GM21381 (cell line): ENCODE results near the gene HIVEP1.

ENCODE experiments used
- ATAC-seq: cut with Tn5 transposase; IDR thresholded peaks from one replicate; pipeline ENCODE4 v1.9.1; 2021; ENCODE audit warnings: mild to moderate bottlenecking, moderate library complexity; ENCODE audit not compliant: unreplicated experiment

The HIVEP1 gene

GRCh38 chr6:12114055-12114503, 102.0 kb downstream of the HIVEP1 start:
- ATAC-seq = no peak

DNA sequence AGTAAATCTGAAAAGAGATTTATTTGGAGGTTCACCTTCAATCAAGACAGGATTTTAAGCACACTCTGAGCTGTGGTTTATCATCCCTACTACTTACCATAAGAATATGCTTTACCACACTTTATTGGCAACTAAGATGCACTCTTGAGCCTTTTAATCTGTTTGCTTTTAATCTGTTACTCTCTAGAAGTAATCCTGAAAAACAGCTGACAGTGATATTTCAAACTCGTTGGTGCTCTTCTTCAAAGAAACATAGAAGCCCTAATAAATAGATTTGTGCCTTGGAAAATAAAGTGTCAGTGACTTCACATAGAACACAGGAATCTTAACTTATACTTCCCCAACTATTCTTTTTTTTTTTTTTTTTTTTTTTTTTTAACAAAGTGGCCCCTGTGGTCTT, 102.9 kb downstream of the HIVEP1 start:
- no peak for ATAC-seq

GRCh38 chr6:12115492-12115891, 103.4 kb downstream of the HIVEP1 start:
- no peak for ATAC-seq

DNA sequence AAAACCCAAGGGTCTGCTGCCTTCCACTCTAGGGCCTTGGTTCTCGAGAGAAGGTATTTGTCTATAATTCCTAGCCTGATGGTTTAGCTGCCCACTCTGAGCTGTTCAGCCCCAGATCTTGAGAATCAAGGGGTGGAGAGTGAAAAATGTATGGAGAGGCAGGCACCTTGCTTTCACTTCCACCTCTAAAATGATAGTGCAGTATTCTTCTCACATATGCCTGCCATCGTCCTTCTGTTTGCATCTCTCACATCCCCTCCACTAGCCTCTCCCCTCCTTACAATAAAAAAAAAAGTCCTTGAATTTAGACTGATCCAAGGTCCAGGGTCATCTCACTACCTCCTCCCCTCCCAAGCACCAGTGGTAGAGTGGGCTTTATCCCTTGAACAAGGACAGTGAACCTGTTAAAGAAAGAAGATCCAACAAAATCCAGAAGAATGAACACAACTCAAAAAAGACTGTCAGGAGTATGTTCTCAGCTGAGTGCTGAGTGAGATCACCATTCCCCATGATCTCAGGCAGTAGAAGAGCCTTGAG, 104.2 kb downstream of the HIVEP1 start:
- ATAC-seq = no peak

DNA sequence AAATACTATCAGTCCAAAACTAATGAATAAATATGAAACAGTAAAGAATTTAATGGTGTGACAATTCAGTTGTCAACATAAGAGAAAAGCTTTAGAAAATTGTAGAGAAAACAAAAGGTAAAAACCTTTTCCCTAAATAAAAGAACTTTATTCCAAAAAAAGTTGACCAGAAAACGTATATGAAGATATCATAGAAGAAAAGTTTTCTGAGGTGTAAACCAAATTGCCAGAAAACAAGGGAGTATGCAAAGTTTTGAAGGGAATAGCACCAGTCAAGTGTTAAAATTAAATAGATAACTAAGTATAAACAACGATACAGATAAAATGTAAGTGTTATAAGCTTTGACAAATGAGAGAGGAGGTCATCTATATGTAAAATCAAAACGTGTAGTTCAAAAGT, 104.9 kb downstream of the HIVEP1 start:
- no peak for ATAC-seq

GRCh38 chr6:12118607-12119006, 106.5 kb downstream of the HIVEP1 start:
- no peak for ATAC-seq

- peak; percentile 70 for ATAC-seq
Measured at GRCh38 chr6:12119085-12119588, 107.0 kb downstream of the HIVEP1 start.

DNA sequence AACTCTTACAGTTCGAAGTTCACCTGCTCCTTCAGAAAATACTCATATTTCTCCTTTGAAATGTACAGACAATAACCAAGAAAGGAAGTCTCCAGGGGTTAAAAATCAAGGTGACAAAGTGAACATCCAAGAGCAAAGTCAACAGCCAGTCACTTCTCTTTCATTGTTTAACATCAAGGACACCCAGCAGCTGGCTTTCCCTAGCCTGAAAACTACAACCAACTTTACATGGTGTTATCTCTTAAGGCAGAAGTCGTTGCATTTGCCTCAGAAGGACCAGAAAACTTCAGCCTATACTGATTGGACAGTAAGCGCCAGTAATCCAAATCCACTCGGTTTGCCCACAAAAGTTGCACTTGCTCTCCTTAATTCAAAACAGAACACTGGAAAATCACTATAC, 113.3 kb downstream of the HIVEP1 start:
- no peak for ATAC-seq

DNA sequence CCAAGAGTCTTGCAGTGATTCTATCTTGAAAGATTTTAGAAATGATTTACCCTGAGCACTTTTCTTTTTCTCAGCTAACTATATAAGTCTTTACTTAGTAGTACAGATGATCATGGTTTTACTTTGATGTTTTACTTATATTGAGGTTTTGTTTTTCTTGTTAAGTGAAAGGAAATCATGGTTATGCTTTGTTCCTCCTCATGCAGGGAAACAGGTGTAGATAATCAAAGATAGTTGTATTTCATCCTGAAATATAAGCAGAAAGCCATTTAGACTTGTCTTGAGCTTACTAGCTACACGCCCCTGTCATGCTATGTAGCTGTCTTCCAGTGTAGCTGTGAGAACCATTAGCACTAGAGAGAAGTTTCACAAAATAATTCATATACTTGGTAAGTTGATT, 113.9 kb downstream of the HIVEP1 start:
- no peak for ATAC-seq

GRCh38 chr6:12129523-12129922, 117.4 kb downstream of the HIVEP1 start:
- ATAC-seq = no peak

DNA sequence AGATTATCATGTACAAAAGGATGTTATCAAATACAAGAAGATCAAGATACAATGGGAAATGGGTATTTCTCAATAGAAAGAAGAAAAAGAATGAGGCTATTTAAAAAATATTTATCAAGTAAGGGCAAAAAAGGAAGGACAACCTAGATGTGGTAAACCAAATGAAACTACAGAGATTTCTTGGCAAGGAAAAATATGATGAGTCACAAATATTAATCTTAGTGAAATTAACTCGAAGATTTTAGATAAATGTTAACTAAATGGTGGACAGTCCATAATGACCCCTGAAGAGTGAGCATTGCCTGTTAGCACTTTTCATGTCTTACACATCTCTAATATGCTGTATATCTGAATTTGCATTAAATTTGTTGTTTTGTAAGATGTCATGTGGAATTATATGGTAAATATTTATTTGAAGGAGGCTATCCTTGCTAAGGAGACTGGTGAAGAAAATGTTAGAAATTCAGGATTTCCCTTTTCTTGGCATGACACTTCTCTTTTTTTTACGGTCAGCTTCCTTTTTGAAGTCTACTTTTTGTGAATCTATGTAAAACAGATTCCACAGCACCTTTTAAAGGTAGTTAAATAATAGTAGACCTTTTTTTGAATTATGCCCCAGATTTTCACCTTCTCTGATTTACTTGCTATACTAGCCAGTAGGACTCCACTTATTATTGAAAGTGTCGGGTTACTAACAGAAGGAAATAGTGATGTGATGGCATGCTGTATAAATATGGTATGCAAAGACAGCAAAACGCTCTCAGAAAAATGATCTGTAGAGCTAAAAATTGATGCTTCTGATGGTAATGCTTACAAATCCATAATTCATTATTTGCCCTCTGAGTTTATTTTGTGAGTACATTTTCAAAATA, 120.5 kb downstream of the HIVEP1 start:
- no peak for ATAC-seq

DNA sequence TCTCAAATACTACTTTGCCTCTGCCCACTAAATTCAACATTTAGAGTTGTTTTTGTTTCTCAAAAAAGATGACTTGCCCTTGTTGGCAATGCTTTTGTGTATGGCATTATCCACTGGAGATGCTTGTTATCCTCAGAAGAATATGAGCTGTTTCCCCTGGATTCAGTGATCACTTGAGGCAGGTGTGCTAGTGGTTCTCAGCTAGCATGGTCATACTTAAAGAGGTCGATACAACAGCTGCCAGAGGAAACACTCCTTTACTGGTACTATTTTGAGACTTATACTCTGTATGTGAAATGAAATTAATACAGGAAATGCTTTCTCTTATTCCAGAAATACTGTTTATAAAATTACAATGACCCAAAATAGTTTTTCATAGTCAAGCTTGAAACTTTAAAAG, 122.5 kb downstream of the HIVEP1 start:
- ATAC-seq = no peak

GRCh38 chr6:12134991-12135390, 122.9 kb downstream of the HIVEP1 start:
- ATAC-seq = no peak

- ATAC-seq = no peak
Measured at GRCh38 chr6:12136905-12137304, 124.8 kb downstream of the HIVEP1 start.

- ATAC-seq = no peak
Measured at GRCh38 chr6:12137480-12137879, 125.4 kb downstream of the HIVEP1 start.

GRCh38 chr6:12138381-12138780, 126.3 kb downstream of the HIVEP1 start:
- no peak for ATAC-seq

GRCh38 chr6:12138936-12139335, 126.8 kb downstream of the HIVEP1 start:
- ATAC-seq = no peak

DNA sequence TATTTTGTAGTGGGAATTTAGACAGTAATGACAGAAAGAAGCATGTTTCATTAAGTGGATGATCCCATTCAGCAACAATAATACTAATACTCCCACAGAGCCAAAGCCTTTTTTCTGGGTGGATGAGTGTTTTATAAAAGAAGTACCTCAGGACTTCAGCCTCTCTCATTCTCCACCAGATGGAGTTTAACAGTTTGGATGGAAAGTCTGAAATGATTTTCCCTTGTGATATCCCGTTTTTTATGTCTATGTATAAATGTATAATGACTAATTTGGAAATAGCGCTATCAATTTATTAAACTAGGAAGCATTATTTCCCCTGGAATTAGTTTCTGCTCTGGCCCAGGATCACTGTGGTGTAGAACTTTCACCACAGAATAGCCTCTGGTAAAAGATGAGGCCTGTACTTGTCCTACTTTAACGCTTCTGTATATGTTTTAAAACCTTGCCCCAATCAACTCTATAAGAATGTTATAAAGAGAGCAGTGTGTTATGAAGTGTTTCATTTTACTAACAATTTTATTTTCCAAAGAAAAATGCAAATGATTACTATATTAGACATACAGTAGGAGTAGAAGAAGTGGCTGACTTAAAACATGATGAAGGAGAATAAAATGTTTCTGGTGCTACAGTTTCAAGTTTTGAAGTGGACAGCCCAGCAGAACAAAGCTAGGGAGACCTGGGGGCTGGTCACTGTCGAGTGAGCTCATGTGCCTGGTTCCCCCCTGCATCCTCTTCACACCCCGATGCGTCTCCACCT, 135.6 kb downstream of the HIVEP1 start:
- ATAC-seq = no peak

DNA sequence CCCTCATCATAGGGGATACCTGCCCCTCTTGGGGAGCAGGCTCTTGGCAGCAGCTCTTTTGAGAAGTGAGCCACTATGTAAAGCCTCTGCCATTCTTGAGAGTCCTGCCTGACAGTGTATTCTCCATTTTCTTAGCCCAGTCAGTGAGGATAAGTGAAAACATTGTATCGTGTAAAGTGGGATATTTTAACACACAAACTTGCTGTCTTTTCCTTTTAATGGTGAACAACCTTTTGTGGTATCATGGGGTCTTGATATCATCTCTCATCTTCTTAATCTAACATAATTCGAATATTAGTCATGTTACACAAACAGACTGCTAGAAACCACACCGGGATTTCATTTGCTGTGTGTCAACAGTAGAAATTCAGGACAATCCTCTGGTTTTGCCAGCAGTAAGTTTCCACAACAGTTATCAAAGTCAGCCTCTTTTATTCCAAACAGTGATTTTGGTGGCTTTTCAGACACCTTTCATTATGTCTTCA, 136.2 kb downstream of the HIVEP1 start:
- ATAC-seq = no peak

DNA sequence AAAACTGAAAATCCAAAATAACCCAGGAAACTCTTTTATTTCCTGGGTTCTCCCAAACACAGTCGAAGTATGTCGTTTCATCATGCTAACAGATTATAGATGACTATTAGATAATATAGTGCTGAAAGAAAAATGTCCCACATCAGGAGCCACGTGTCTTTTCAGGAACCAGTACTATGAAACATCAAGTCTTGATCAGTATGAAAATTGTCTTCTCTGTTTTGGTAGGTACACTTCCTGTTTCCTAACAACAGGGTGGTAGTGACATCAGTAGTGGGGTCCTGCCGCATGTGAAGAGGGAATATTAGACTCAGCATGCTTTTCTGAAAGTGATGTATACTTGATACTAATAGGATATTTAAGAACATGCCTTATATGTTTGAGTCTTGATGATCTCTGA, 136.7 kb downstream of the HIVEP1 start:
- no peak for ATAC-seq

DNA sequence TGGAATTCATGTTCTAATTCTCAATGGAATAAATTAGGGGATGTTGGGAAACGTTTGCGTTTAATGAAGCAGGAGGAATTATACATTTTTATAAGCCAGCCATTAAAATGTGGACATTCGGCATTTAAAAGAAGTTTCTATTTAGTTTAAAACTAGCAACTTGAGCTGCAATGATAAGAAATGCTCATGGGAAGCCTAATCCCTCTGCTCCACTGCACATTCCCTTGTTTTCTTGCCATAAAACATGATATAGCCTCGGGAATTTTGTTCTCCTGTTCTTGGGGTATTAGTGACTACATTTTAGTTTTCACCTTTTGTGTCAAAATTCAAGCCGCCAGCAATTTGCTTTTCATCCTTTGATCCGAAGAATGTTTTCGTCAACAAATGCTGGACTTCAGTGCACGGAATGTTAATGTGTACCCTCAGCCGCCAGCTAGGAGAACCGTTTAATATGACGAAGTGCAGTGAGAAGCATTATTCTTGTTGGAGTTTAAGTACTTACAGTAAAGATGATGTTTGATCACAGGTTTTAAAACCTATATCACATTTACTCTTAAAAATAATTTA, 137.9 kb downstream of the HIVEP1 start:
- ATAC-seq = no peak
